ENCODE data around the gene CD99. TPM values are rescaled to one million over a fixed set of nuclear protein-coding genes. Genes with fewer than 3 reads are reported as not detected.
A peak's percentile ranks its signal among the peaks of the same experiment; 100 is the strongest.
"Not testable (repeated sequence)": the region's sequence is repeated elsewhere in the genome, so short reads cannot be mapped to it uniquely, and the experiment has no call there.

CD99 gene
- total RNA-seq, 1 experiment from 2014 or later = 1,443 TPM

- intact Hi-C loops (cut with micrococcal nuclease; ENCODE audit: unreplicated experiment) = no loop called here
- Histone ChIP-seq H3K4me1 (ENCODE audit: insufficient read depth, low read length, poor library complexity, severe bottlenecking) (peaks cover 4% of the 10 kb centered on the region), H3K27me3 (replicated peaks; ENCODE audit: insufficient read depth, low read depth, low read length, poor library complexity) (no peaks in the 10 kb centered on the region), H3K4me3 (ENCODE audit: low read depth, low read length, poor library complexity, severe bottlenecking) (no peak overlapping the region), H3K9me3 (ENCODE audit: low read depth, low read length, poor library complexity, severe bottlenecking) (no peaks in the 10 kb centered on the region), H3K36me3 (ENCODE audit: insufficient read depth, low read length, poor library complexity, severe bottlenecking) (no peaks in the 10 kb centered on the region), H3K27ac (ENCODE audit: low read depth, low read length, poor library complexity, severe bottlenecking) (no peak overlapping the region)
- ChIA-PET POLR2A (ENCODE audit: low non-redundant PET) (no interaction called here), CTCF (no interaction called here)
- DNase-seq (ENCODE audit: low spot score) = no peak
- TF ChIP-seq EZH2 (IDR thresholded peaks at IDR 0.05; ENCODE audit: borderline replicate concordance, low read depth, low read length, poor library complexity, severe bottlenecking) (no peak), CTCF (conservative IDR thresholded peaks at IDR 0.05; ENCODE audit: low read depth, low read length) (no peak)
- BruUV-seq (replicated peaks) = no TSS peak
Measured at GRCh38 chrX:2756548-2756947, 65.5 kb downstream of the CD99 start.

- ChIA-PET POLR2A (ENCODE audit: low non-redundant PET) (no interaction called here), CTCF (no interaction called here)
- BruUV-seq (replicated peaks) = no TSS peak
- Histone ChIP-seq H3K36me3 (ENCODE audit: insufficient read depth, low read length, poor library complexity, severe bottlenecking) (no peaks in the 10 kb centered on the region), H3K4me3 (ENCODE audit: low read depth, low read length, poor library complexity, severe bottlenecking) (no peak overlapping the region), H3K27me3 (replicated peaks; ENCODE audit: insufficient read depth, low read depth, low read length, poor library complexity) (no peaks in the 10 kb centered on the region), H3K9me3 (ENCODE audit: low read depth, low read length, poor library complexity, severe bottlenecking) (no peaks in the 10 kb centered on the region), H3K27ac (ENCODE audit: low read depth, low read length, poor library complexity, severe bottlenecking) (no peak overlapping the region), H3K4me1 (ENCODE audit: insufficient read depth, low read length, poor library complexity, severe bottlenecking) (peaks cover 17% of the 10 kb centered on the region)
- DNase-seq (ENCODE audit: low spot score) = no peak
- TF ChIP-seq EZH2 (IDR thresholded peaks at IDR 0.05; ENCODE audit: borderline replicate concordance, low read depth, low read length, poor library complexity, severe bottlenecking) (no peak), CTCF (conservative IDR thresholded peaks at IDR 0.05; ENCODE audit: low read depth, low read length) (no peak)
- intact Hi-C loops (cut with micrococcal nuclease; ENCODE audit: unreplicated experiment) = no loop called here
Measured at GRCh38 chrX:2761246-2761645, 70.2 kb downstream of the CD99 start.

GRCh38 chrX:2762671-2763070 lies 71.6 kb downstream of the CD99 start:
- H3K9me3 ChIP-seq (ENCODE audit: low read depth, low read length, poor library complexity, severe bottlenecking); BruUV-seq (replicated peaks); H3K4me3 ChIP-seq (ENCODE audit: low read depth, low read length, poor library complexity, severe bottlenecking); POLR2A ChIA-PET (ENCODE audit: low non-redundant PET); CTCF ChIA-PET; H3K27me3 ChIP-seq (replicated peaks; ENCODE audit: insufficient read depth, low read depth, low read length, poor library complexity); intact Hi-C loops (cut with micrococcal nuclease; ENCODE audit: unreplicated experiment); H3K36me3 ChIP-seq (ENCODE audit: insufficient read depth, low read length, poor library complexity, severe bottlenecking): not testable (repeated sequence)
- Histone ChIP-seq H3K4me1 (ENCODE audit: insufficient read depth, low read length, poor library complexity, severe bottlenecking) (peaks cover 24% of the 10 kb centered on the region), H3K27ac (ENCODE audit: low read depth, low read length, poor library complexity, severe bottlenecking) (peak overlapping the region; percentile 70)
- peak; percentile 83 for DNase-seq (ENCODE audit: low spot score)

- POLR2A ChIA-PET (ENCODE audit: low non-redundant PET); H3K36me3 ChIP-seq (ENCODE audit: insufficient read depth, low read length, poor library complexity, severe bottlenecking); H3K9me3 ChIP-seq (ENCODE audit: low read depth, low read length, poor library complexity, severe bottlenecking); CTCF ChIA-PET; H3K27me3 ChIP-seq (replicated peaks; ENCODE audit: insufficient read depth, low read depth, low read length, poor library complexity); BruUV-seq (replicated peaks); H3K4me3 ChIP-seq (ENCODE audit: low read depth, low read length, poor library complexity, severe bottlenecking): not testable (repeated sequence)
- peak; percentile 95 for DNase-seq (ENCODE audit: low spot score)
- Histone ChIP-seq H3K4me1 (ENCODE audit: insufficient read depth, low read length, poor library complexity, severe bottlenecking) (peaks cover 27% of the 10 kb centered on the region), H3K27ac (ENCODE audit: low read depth, low read length, poor library complexity, severe bottlenecking) (peak overlapping the region; percentile 78)
- intact Hi-C loops (cut with micrococcal nuclease; ENCODE audit: unreplicated experiment) = loop anchor here (2.0 kb wide), 1 partner anchor 52 kb away; no protein-coding TSS in a partner anchor
Measured at GRCh38 chrX:2764766-2765548, 73.9 kb downstream of the CD99 start.
